Large intestine (tissue), 3 donors: ENCODE results near the gene SPAG8. TPM values are rescaled to one million over a fixed set of nuclear protein-coding genes. Genes with fewer than 3 reads are reported as not detected.
A peak's percentile ranks its signal among the peaks of the same experiment; 100 is the strongest.

Experiments used
- DNase-seq, 2 donors: peaks; one replicate each; pipeline versions ENCODE4 v3.0.0 to v3.0.0-alpha.2; 2013
- H3K27ac ChIP-seq: one replicate; pipeline ENCODE4 v1.5.1; 2013; ENCODE audit warnings: low read length
- H3K27me3 ChIP-seq: 2 replicates; pipeline ENCODE4 v1.6.1; 2013; ENCODE audit warnings: low read length; ENCODE audit not compliant: control insufficient read depth, insufficient read depth
- H3K36me3 ChIP-seq: 2 replicates; pipeline ENCODE4 v1.6.1; 2013; ENCODE audit warnings: low read length; ENCODE audit not compliant: control insufficient read depth, insufficient read depth
- H3K4me1 ChIP-seq: one replicate; pipeline ENCODE4 v1.6.1; 2013; ENCODE audit warnings: low read length; ENCODE audit not compliant: control insufficient read depth, insufficient read depth
- H3K4me3 ChIP-seq: one replicate; pipeline ENCODE4 v1.5.1; 2013; ENCODE audit warnings: low read length
- H3K9me3 ChIP-seq: one replicate; pipeline ENCODE4 v1.6.1; 2013; ENCODE audit warnings: mild to moderate bottlenecking, low read depth, low read length, moderate library complexity; ENCODE audit not compliant: control insufficient read depth
- WGBS: methylation state at CpG from one replicate; pipeline ENCODE4 v1.1.5; 2013; ENCODE audit warnings: low lambda C conversion rate; ENCODE audit not compliant: insufficient coverage; 5-methylcytosine and 5-hydroxymethylcytosine counted together
- polyA plus RNA-seq: library from polyadenylated mRNA; unstranded; fragments of 120-200 nt; gene quantifications from one replicate; pipeline ENCODE4 v1.2.1, GENCODE V29; 2013

Gene SPAG8
- polyA plus RNA-seq, 1 donor = 1.4 TPM

DNA sequence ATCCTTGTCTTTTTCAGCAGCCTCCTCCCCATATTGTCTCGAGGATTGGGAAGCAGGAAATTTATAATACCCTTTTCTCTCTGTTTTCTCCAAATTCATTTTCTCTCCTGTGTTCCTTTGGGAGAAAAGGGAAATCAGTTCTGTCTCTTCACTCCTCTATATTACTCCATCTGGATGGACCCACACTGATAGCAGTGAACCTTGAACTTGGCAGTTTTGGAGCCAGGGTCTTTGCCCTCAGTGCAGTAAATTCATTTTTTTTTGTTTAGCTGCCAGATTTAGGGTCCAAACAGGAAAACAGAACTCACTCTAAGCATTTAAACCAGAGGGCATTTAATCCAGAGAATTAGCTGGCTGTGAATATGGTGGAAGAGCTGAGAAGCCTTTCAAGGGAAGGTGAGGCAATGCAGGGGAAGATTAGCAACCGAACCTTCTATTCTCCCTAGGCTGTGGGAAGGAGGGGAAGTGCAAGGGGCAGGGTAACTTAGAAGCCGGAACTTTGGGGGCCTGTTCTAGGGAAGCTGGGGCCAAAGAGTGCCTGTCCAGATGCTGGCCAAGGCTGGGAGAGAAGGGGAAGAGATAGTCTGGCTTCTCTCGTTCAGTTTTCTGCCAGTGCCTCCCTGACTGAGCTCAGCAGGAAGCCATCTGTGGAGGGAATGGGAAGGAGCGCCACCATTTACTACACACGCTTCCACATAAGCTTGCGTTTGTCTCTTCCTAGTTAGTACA, 37.0 kb downstream of the SPAG8 start:
- peak in 1 of 2 donors; percentile 38 for DNase-seq
- WGBS = 100% methylated on average over 1 of the region's 7 CpGs
- no peaks in the 10 kb centered on the region for H3K27me3 ChIP-seq
- peaks cover 28% of the 10 kb centered on the region for H3K4me1 ChIP-seq
- H3K36me3 ChIP-seq = no peaks in the 10 kb centered on the region
- no peak overlapping the region for H3K4me3 ChIP-seq
- H3K9me3 ChIP-seq = no peaks in the 10 kb centered on the region
- peak overlapping the region; percentile 44 for H3K27ac ChIP-seq

- no peak overlapping the region for H3K4me3 ChIP-seq
- H3K4me1 ChIP-seq = peaks cover 28% of the 10 kb centered on the region
- peak overlapping the region; percentile 77 for H3K27ac ChIP-seq
- H3K27me3 ChIP-seq = no peaks in the 10 kb centered on the region
- peak; percentile 89 to 92 for DNase-seq
- WGBS = 53% methylated on average over 2 of the region's 3 CpGs
- H3K9me3 ChIP-seq = no peaks in the 10 kb centered on the region
- no peaks in the 10 kb centered on the region for H3K36me3 ChIP-seq
These were observed 40.1 kb downstream of the SPAG8 start for GRCh38 chr9:35771943-35772342.

- Histone ChIP-seq H3K27me3 (no peaks in the 10 kb centered on the region), H3K4me1 (peaks cover 28% of the 10 kb centered on the region), H3K4me3 (no peak overlapping the region), H3K9me3 (no peaks in the 10 kb centered on the region), H3K27ac (peak overlapping the region; percentile 77), H3K36me3 (no peaks in the 10 kb centered on the region)
- WGBS = 23% methylated on average over 1 of the region's 1 CpG
- peak; percentile 20 to 59 for DNase-seq
These were observed 40.5 kb downstream of the SPAG8 start for GRCh38 chr9:35771534-35771933.

- H3K27me3 ChIP-seq = no peaks in the 10 kb centered on the region
- H3K36me3 ChIP-seq = no peaks in the 10 kb centered on the region
- H3K27ac ChIP-seq = peak overlapping the region; percentile 77
- H3K9me3 ChIP-seq = no peaks in the 10 kb centered on the region
- peaks cover 28% of the 10 kb centered on the region for H3K4me1 ChIP-seq
- no peak for DNase-seq
- no peak overlapping the region for H3K4me3 ChIP-seq
- 20% methylated on average over 1 of the region's 4 CpGs for WGBS
These were observed 41.0 kb downstream of the SPAG8 start for GRCh38 chr9:35771075-35771433.

GRCh38 chr9:35769763-35770162, 42.3 kb downstream of the SPAG8 start:
- Histone ChIP-seq H3K4me3 (no peak overlapping the region), H3K36me3 (no peaks in the 10 kb centered on the region), H3K27me3 (no peaks in the 10 kb centered on the region), H3K4me1 (peaks cover 23% of the 10 kb centered on the region), H3K9me3 (no peaks in the 10 kb centered on the region), H3K27ac (no peak overlapping the region)
- no peak for DNase-seq
- 100% methylated on average over 1 of the region's 1 CpG for WGBS

DNA sequence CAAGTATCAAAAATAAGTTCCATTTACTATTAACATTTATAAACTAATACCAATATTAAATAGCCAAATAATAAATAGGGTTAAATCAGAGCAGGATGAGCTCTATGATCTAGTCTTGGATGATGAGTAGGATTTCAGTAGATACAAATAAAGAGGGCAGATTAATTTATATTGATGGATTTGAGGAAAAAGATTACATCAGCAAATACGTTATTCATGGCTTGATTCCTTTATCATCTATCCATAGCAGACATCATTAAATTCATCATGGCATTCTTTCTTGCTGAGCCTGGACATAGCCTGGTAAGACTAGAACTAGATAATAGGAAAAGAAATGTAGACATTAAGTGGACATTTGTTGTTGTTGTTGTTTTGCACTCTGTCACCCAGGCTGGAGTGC, 44.6 kb downstream of the SPAG8 start:
- no peak for DNase-seq
- Histone ChIP-seq H3K9me3 (no peaks in the 10 kb centered on the region), H3K4me3 (no peak overlapping the region), H3K27me3 (no peaks in the 10 kb centered on the region), H3K27ac (no peak overlapping the region), H3K36me3 (no peaks in the 10 kb centered on the region), H3K4me1 (peaks cover 21% of the 10 kb centered on the region)
- WGBS = no CpG with 5 or more reads among the region's 1 CpG

DNA sequence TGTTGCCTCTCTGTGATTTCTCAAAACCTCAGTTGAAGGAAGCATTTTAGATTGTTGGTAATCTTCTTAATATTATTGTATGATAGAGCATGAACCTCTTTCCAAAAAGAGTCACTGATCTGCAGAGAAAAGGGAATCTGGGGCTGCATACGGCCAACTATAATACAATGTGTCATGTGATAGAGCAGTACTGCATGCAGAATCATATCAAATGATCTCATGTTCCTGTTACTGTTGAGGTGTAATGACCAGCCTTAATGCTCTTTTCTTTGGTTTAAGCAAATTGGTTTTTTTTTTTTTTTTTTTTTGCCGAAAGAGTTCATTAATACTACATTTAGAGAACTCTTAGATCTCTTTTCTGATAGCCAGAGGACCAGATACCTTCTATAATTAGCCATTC, 45.1 kb downstream of the SPAG8 start:
- no peak for DNase-seq
- Histone ChIP-seq H3K36me3 (no peaks in the 10 kb centered on the region), H3K9me3 (no peaks in the 10 kb centered on the region), H3K4me1 (peaks cover 16% of the 10 kb centered on the region), H3K4me3 (no peak overlapping the region), H3K27me3 (no peaks in the 10 kb centered on the region), H3K27ac (no peak overlapping the region)
- WGBS = no CpG with 5 or more reads among the region's 2 CpGs

- Histone ChIP-seq H3K4me3 (no peak overlapping the region), H3K9me3 (no peaks in the 10 kb centered on the region), H3K4me1 (peaks cover 6% of the 10 kb centered on the region), H3K36me3 (no peaks in the 10 kb centered on the region), H3K27ac (no peak overlapping the region), H3K27me3 (no peaks in the 10 kb centered on the region)
- 100% methylated on average over 1 of the region's 1 CpG for WGBS
- DNase-seq = no peak
These were observed 48.3 kb downstream of the SPAG8 start for GRCh38 chr9:35763803-35764202.

DNA sequence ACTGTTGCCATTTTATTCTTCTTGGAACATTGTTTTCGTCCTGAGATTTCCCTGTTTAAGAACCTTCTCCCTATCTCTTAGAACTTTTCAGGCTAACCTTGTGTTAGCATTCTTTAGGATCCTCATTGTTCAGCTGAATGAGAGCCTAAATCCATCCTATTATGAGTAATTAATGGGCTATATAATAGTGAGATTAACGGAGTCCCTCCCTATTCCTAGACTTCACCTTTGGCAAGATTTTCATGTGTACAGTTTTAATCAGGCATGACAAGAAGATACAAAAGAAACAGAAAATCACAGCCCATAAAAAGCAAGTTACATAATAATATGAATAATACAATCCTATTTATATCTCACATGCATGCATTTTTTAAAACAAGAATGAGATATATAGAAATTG, 48.9 kb downstream of the SPAG8 start:
- H3K27me3 ChIP-seq = no peaks in the 10 kb centered on the region
- H3K4me3 ChIP-seq = no peak overlapping the region
- H3K36me3 ChIP-seq = no peaks in the 10 kb centered on the region
- no peak for DNase-seq
- WGBS = 100% methylated on average over 1 of the region's 2 CpGs
- H3K9me3 ChIP-seq = no peaks in the 10 kb centered on the region
- H3K4me1 ChIP-seq = peaks cover 13% of the 10 kb centered on the region
- no peak overlapping the region for H3K27ac ChIP-seq

DNA sequence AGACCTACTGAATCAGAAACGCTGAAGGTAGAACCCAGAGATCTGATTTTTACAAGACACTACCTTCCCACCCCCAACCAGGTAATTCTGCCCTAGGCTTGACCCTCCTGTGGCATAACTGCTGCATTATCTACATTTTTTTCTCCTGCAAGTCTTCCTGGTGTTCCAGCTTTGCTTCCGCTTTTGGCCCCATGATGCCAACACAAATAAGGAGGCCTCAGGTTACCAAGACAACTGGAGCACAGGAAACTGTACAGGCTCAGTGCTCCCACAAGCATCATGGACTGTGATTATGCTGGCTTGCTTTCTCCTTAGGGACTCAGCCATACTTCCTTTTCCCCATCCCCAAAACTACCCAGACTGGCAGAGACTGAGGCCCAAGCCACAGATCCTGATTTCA, 51.4 kb downstream of the SPAG8 start:
- WGBS = no CpG with 5 or more reads among the region's 2 CpGs
- Histone ChIP-seq H3K9me3 (no peaks in the 10 kb centered on the region), H3K36me3 (no peaks in the 10 kb centered on the region), H3K27ac (peak overlapping the region; percentile 30), H3K4me1 (peaks cover 17% of the 10 kb centered on the region), H3K27me3 (no peaks in the 10 kb centered on the region), H3K4me3 (no peak overlapping the region)
- peak; percentile 74 to 83 for DNase-seq

DNA sequence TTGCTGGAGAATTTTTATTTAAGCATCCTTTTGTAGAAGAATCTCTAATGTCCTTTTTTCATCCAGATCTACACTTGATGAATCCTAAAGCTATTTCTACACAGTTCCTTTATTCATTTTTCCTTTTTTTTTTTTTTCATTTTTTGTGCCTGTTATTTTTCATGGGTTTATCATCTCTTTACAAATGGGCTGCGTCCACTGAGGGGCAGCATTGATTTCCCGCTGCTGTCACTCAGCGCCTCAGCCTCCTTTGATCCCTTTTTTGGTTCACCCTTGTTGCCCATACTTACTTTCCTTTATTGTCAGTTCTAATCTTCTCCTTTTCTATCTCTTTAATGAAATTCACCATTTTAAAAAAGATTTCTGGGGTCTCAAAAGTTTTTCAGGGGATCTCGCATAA, 52.3 kb downstream of the SPAG8 start:
- Histone ChIP-seq H3K27me3 (no peaks in the 10 kb centered on the region), H3K4me3 (no peak overlapping the region), H3K36me3 (peaks cover 3% of the 10 kb centered on the region), H3K27ac (no peak overlapping the region), H3K4me1 (peaks cover 17% of the 10 kb centered on the region), H3K9me3 (no peaks in the 10 kb centered on the region)
- WGBS = 80% methylated on average over 1 of the region's 4 CpGs
- DNase-seq = no peak
